GM12801 (cell line): ENCODE results near the gene LSM14B.

Source experiments
- TF ChIP-seq, protein P1 (sequence below): IDR thresholded peaks from one replicate; pipeline ENCODE4 v1.5.1; 2011; ENCODE audit warnings: control low read depth; ENCODE audit not compliant: insufficient read length; ENCODE audit errors: extremely low read depth

LSM14B gene

DNA sequence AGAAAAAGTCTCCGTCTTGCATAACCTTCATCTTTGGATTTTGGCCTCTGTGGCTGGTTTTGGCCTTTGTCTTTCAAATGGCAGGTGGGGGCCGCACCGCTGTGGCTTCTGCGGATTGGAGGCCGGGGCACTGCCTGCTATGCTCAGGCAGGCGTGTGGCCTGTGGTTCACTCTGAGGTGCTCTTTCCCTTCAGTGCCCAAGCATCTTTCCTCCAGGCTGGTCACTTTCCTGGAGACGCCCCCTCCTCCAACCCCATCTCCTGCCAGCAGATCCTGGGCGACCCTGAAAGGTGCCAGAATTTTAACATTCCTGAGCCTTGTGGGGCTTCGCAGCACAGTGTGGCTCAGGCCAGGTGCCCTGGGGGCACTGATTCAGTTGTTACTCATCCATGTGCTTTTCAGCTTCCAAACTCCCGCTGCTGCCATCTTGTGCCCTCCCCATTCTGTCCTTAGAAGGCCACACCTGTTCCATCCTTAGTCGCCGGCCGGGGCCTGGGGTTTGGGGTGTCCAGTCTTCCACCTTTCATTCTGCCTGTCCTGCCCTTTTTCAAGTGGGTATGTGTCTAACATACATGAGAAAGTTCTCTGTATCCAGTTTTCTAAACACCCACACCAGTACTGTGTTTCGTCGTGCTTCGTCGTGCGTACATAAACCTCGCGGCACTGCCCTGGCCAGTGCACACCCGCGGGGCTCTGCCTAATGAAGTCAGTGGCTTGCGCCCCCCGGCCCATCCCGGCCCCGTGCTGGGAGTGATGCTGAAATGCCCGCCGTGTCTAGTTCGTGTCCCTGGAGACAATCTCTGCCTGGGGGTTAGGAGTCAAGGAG, 33.4 kb downstream of the LSM14B start:
- TF ChIP-seq, protein P1, sequence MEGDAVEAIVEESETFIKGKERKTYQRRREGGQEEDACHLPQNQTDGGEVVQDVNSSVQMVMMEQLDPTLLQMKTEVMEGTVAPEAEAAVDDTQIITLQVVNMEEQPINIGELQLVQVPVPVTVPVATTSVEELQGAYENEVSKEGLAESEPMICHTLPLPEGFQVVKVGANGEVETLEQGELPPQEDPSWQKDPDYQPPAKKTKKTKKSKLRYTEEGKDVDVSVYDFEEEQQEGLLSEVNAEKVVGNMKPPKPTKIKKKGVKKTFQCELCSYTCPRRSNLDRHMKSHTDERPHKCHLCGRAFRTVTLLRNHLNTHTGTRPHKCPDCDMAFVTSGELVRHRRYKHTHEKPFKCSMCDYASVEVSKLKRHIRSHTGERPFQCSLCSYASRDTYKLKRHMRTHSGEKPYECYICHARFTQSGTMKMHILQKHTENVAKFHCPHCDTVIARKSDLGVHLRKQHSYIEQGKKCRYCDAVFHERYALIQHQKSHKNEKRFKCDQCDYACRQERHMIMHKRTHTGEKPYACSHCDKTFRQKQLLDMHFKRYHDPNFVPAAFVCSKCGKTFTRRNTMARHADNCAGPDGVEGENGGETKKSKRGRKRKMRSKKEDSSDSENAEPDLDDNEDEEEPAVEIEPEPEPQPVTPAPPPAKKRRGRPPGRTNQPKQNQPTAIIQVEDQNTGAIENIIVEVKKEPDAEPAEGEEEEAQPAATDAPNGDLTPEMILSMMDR, result no peak

DNA sequence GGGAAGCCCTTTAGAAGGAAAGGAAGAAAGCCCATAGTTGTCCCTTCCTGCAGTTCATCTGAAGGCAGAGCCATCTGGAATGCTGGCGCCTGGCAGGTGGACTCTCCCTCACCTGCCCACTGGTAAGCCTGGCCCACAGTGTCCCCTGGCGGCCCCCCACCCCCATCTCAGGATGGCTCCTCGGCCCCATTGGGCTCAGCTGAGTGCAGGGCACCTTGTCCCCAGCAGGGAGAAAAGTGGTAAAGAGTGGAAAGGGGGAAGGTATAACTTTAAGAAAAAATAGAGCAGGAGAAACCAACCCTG, 33.9 kb downstream of the LSM14B start:
- TF ChIP-seq, protein P1, result no peak

DNA sequence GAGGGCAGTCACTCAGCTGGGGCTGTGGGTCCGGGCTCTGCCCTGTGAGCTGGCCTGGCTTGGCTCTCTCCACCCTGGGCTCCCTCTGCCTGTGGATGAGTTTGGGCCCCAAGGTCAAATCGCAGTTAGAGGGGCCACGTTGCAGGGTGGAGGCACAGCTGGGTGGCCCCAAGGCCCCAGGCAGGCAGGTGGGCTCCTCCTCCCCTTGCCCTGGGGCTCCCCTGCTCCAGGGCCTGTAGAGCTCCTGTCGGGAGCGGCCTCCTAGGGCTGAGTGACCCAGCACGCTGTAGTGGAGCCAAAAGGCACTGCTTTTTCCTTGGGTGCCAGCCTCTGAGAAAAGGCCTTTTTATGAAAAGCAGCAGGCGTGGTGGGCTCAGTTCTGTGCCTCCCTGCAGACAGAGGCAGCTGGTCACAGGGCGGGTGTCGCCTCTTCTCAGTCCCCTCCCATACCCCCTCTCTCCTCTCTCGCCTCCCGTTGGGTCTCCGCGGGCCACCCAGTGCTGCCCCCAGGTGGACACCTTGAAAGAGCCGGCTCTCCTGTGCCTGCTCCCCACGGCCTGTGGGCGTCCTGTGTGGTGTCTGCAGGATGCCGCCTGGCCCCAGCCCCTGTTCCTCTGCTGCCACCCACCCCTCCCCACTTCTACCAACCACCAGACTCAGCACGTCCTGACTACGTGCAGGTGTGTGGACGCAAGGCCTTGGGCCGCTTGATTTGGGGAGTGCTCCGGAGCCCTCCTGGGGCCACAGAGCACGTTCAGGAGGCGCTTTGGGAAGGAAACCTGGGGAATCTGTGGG, 34.5 kb downstream of the LSM14B start:
- TF ChIP-seq, protein P1, result no peak

DNA sequence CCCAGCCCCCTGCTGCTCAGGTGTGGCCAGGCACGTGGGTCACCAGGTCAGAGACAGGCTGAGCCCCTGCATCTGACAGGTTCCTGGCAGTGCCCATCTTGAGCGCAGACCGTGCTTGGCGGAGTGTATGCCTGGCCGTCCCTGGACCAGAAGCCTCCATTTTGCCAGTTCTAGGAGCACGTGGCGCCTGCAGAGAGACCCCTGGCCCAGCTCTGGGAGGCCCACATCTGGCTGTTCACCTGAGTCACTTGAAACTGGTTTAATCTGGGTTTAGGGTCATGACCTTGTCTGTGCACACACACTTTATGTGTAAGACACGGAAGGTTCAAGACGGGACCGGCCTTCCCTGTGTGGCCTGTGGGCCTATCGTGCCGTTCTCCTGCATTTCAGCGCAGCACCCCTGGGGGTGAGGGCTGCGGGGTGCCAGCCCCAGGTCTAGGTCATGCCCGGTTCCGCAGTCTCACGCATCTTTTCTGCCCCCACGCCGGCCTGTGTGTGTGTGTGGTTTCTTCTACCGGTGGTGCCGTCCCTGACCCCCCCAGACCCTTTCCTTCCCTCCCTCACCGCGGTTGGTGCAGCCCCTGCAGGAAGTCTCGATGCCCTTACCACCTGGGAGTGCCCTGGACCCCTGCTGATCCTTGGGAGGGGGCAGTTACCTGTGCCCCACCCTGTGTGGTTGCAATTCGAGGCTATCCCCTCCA, 35.3 kb downstream of the LSM14B start:
- TF ChIP-seq, protein P1, result no peak

DNA sequence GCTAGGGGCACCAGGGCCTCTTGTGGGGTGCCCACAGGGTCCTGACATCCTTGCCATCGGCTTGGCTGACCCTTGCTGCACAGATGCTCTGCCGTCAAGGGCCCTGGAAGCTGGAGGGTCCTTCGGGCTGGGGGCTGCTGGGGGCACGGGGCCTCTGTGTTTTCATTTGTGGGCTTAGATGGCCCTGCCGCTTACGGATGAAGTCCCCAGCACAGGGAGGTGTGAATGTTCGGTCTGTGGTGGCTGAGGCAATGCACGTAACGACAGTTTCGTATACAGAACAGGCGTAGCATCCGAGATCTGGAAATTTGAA, 35.8 kb downstream of the LSM14B start:
- TF ChIP-seq, protein P1, result no peak

DNA sequence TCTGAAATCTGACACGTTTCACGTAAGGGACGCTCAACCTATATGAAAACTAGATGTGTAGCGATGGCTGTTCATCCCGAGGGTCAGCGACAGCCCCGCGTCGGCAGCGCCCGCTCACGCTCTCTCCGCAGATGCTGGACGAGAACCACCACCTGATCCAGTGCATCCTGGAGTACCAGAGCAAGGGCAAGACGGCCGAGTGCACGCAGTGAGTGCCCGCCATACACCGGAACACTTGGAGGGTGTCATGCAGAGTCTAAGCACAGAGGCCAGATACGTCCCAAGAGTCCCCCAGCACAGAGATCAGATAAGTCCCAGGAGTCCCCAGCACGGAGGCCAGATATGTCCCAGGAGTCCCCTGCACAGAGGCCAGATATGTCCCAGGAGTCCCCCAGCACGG, 36.3 kb downstream of the LSM14B start:
- TF ChIP-seq, protein P1, result no peak

DNA sequence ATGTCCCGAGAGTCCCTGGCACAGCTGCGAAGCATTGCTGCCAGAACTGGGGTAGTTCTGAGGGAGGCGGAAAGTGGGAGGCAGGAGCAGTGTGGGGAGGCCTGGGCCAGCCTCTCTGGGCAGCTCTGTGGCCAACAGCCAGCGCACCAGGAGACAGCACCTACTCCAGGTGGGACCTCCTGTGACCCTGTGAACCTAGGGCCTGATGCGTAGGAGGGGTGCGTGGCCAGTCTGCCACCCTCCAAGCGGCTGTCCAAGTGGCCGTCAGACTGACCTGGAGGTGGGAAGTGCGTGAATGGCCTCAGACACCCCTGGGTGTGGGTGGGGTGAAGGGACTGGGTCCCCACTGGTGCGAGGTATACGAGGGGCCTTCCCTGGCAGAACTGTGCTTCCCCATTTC, 36.8 kb downstream of the LSM14B start:
- TF ChIP-seq, protein P1, result no peak
